Tibial nerve (tissue), 4 donors: ENCODE data around the gene CCZ1B. TPM values are rescaled to one million over a fixed set of nuclear protein-coding genes. Genes with fewer than 3 reads are reported as not detected.
A peak's percentile ranks its signal among the peaks of the same experiment; 100 is the strongest.
"Not testable (repeated sequence)": the region's sequence is repeated elsewhere in the genome, so short reads cannot be mapped to it uniquely, and the experiment has no call there.

Experiments used
- DNase-seq, 2 donors: peaks; one replicate each; pipeline ENCODE4 v3.0.0-alpha.2; 2019; ENCODE audit warnings: low spot score in 2 of 2
- H3K27ac ChIP-seq, 4 donors: fragments of 200-600 bp; sonication (generic) in 3 of 4; one replicate each; pipeline ENCODE4 v1.5.1; 2017 to 2019; ENCODE audit warnings: mild to moderate bottlenecking in 1 of 4
- H3K27me3 ChIP-seq, 2 donors: fragments of 200-600 bp; sonication (generic) in 1 of 2; one replicate each; pipeline versions ENCODE4 v1.5.1 to v1.6.0; 2017 to 2019
- H3K36me3 ChIP-seq, 3 donors: fragments of 200-600 bp; sonication (generic); one replicate each; pipeline ENCODE4 v1.5.1; 2018 to 2019
- H3K4me1 ChIP-seq, 4 donors: fragments of 200-600 bp; sonication (generic) in 3 of 4; one replicate each; pipeline ENCODE4 v1.5.1; 2017 to 2019
- H3K4me3 ChIP-seq, 4 donors: fragments of 200-600 bp; sonication (generic) in 3 of 4; one replicate each; pipeline ENCODE4 v1.5.1; 2017 to 2019; ENCODE audit warnings: mild to moderate bottlenecking in 1 of 4, moderate library complexity in 1 of 4
- H3K9me3 ChIP-seq, 4 donors: fragments of 200-600 bp; sonication (generic) in 3 of 4; one replicate each; pipeline ENCODE4 v1.5.1; 2017 to 2019
- EP300 ChIP-seq, 2 donors: sonication (generic); formaldehyde crosslinking; IDR thresholded peaks; one replicate each; pipeline ENCODE4 v1.6.1; 2017; ENCODE audit warnings: antibody characterized with exemption in 2 of 2, mild to moderate bottlenecking in 1 of 2
- WGBS, 2 donors: methylation state at CpG; one replicate each; pipeline ENCODE4 v1.1.5; 2018; 5-methylcytosine and 5-hydroxymethylcytosine counted together
- total RNA-seq, 4 donors: library from RNA; depleted of rRNA; stranded (reverse); fragments of >200 nt; gene quantifications; one replicate each; pipeline ENCODE4 v1.1.0, GENCODE V29; 2016
- TF ChIP-seq, protein P1 (sequence below), 5 experiments: fragments of 200-600 bp in 3 of 5; fragments of 450-650 bp in 2 of 5; sonication (generic) in 3 of 5; IDR thresholded peaks; one replicate each; pipeline ENCODE4 v1.5.1; 2016 to 2019; ENCODE audit warnings: antibody characterized with exemption in 5 of 5, mild to moderate bottlenecking in 3 of 5, moderate library complexity in 2 of 5

The CCZ1B gene
- 100 to 1,000 TPM in 1 of 4 donors, 10 to 100 TPM in 3; 45.7 to 136 (median 69.7) TPM for total RNA-seq

GRCh38 chr7:6826151-6826550, at the start of gene CCZ1B:
CCZ1B (minus strand) TSS chr7:6826275; CDS start chr7:6826197, 78 bp downstream.
- not testable (repeated sequence) for H3K4me1 ChIP-seq, H3K27me3 ChIP-seq, H3K9me3 ChIP-seq
- peak in 1 of 2 donors; percentile 21 for TF ChIP-seq EP300 (IDR thresholded peaks at IDR 0.05)
- TF ChIP-seq, protein P1, sequence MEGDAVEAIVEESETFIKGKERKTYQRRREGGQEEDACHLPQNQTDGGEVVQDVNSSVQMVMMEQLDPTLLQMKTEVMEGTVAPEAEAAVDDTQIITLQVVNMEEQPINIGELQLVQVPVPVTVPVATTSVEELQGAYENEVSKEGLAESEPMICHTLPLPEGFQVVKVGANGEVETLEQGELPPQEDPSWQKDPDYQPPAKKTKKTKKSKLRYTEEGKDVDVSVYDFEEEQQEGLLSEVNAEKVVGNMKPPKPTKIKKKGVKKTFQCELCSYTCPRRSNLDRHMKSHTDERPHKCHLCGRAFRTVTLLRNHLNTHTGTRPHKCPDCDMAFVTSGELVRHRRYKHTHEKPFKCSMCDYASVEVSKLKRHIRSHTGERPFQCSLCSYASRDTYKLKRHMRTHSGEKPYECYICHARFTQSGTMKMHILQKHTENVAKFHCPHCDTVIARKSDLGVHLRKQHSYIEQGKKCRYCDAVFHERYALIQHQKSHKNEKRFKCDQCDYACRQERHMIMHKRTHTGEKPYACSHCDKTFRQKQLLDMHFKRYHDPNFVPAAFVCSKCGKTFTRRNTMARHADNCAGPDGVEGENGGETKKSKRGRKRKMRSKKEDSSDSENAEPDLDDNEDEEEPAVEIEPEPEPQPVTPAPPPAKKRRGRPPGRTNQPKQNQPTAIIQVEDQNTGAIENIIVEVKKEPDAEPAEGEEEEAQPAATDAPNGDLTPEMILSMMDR (IDR thresholded peaks at IDR 0.05), result peak in 1 of 5 experiments; percentile 9
- DNase-seq, result peak; percentile 34 to 39
- WGBS, 2 donors, result 4 to 9% methylated on average over 15 to 19 of the region's 35 CpGs
- Histone ChIP-seq H3K27ac (peak within 1 kb of the TSS in 3 of 4 donors; percentile 64 to 75 (median 67)), H3K4me3 (peak within 1 kb of the TSS; percentile 41 to 68 (median 62)), H3K36me3 (peaks cover 0 to 15% (median 4%) of the 10 kb centered on the region in 3 donors)

- not testable (repeated sequence) for H3K36me3 ChIP-seq, H3K27ac ChIP-seq, H3K9me3 ChIP-seq, DNase-seq, H3K27me3 ChIP-seq, H3K4me1 ChIP-seq, H3K4me3 ChIP-seq
- 92 to 95% methylated on average over 15 of the region's 15 CpGs for WGBS, 2 donors
Measured at GRCh38 chr7:6875022-6875421, 48.9 kb upstream of the CCZ1B start.

DNA sequence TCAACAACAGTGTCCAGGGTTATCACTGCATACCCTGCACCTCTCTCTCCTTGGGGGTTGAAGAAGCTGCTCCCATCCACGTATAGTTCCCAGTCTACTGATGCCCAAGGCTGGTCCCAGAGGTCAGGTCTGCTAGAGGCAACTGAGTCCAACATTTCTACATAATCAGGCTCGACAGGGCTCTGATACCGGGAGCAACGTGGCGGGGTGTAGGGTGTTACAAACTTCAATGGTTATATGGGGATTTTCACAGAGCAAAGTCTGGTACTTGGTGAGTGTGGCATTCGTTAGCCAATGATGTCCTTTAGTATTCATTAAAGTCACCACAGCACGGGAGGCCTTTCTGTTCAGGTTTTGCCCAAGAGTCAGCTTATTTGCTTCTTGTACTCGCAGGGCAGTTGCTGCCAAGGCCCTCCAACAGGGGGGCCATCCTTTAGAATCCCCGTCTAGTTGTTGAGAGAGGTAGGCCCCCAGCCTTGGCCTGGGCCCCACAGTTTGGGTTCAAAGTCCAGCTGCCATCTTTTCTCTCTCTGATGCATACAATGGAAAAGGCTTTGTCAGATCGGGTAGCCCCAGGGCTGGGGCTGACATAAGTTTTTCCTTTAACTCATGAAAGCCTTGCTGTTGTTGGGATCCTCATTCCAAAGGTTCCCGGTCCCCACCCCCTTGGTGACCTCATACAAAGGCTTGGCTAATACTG, 46.3 kb upstream of the CCZ1B start:
- not testable (repeated sequence) for H3K36me3 ChIP-seq, H3K9me3 ChIP-seq, DNase-seq, H3K27me3 ChIP-seq, H3K4me1 ChIP-seq, H3K4me3 ChIP-seq, H3K27ac ChIP-seq
- WGBS, 2 donors, result 69 to 72% methylated on average over 11 of the region's 11 CpGs

- H3K27me3 ChIP-seq, H3K9me3 ChIP-seq, H3K36me3 ChIP-seq, H3K4me1 ChIP-seq, DNase-seq, H3K4me3 ChIP-seq, H3K27ac ChIP-seq: not testable (repeated sequence)
- WGBS, 2 donors, result 79 to 86% methylated on average over 17 of the region's 17 CpGs
Measured at GRCh38 chr7:6871421-6872144, 45.5 kb upstream of the CCZ1B start.

GRCh38 chr7:6864751-6865150, 38.7 kb upstream of the CCZ1B start:
- H3K9me3 ChIP-seq, H3K27me3 ChIP-seq, DNase-seq, H3K4me3 ChIP-seq, H3K36me3 ChIP-seq, H3K4me1 ChIP-seq, H3K27ac ChIP-seq: not testable (repeated sequence)
- 72 to 76% methylated on average over 10 of the region's 10 CpGs for WGBS, 2 donors

DNA sequence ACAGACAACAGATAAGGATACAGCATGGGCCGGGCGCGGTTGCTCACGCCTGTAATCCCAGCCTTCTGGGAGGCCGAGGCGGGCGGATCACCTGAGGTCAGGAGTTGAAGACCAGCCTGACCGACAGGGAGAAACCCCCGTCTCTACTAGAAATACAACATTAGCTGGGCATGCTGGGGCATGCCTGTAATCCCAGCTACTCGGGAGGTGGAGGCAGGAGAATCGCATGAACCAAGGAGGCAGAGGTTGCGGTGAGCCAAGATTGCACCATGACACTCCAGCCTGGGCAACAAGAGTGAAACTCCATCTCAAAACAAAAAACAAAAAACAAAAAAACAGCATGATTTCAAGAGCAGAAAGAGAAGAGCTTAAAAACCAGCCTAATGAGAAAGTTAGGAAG, 38.1 kb upstream of the CCZ1B start:
- H3K36me3 ChIP-seq, DNase-seq, H3K27ac ChIP-seq, H3K4me3 ChIP-seq, H3K27me3 ChIP-seq, H3K9me3 ChIP-seq, H3K4me1 ChIP-seq: not testable (repeated sequence)
- 79 to 82% methylated on average over 12 of the region's 12 CpGs for WGBS, 2 donors

GRCh38 chr7:6862876-6863275, 36.8 kb upstream of the CCZ1B start:
- H3K27me3 ChIP-seq, H3K27ac ChIP-seq, H3K4me3 ChIP-seq, DNase-seq, H3K9me3 ChIP-seq, H3K4me1 ChIP-seq, H3K36me3 ChIP-seq: not testable (repeated sequence)
- WGBS, 2 donors, result 75 to 83% methylated on average over 13 of the region's 13 CpGs

DNA sequence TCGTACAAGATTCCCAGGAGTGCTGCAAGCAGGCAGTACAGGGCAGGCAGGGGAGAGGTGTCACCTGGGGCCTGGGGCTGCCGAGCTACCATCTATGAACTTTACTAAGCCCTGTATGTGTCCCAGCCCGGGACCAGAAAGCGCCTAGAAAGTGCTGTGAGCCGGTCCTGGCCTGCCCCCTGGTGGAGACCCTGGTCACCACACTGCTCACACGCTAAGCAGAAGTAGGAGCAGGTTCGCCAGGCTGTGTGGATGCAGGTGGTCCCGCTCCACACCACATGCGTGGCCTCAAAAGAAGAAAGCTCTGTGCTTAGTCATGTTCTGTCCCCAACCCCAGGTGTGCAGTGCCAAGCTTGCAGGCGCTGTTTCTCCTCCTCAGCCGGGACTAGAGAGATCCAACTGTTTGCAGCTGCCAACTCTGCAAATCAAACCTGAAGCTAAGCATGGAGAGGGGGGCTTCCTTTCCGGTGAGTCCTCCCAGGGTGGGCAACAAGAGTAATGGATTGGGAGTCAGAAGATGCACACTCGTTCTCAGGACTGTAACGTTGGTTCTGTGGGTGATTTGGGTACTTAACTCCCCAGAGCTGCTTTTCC, 31.7 kb upstream of the CCZ1B start:
- WGBS, 2 donors, result 9 to 22% methylated on average over 12 to 14 of the region's 14 CpGs
- TF ChIP-seq, protein P1 (IDR thresholded peaks at IDR 0.05), result peak; percentile 53 to 74 (median 63)
- H3K4me3 ChIP-seq, H3K27ac ChIP-seq, H3K9me3 ChIP-seq, H3K36me3 ChIP-seq: not testable (repeated sequence)
- H3K4me1 ChIP-seq, result peaks cover 0 to 11% (median 0%) of the 10 kb centered on the region in 4 donors
- H3K27me3 ChIP-seq, result peaks cover 0 to 17% of the 10 kb centered on the region in 2 donors
- DNase-seq, result peak; percentile 38 to 60

DNA sequence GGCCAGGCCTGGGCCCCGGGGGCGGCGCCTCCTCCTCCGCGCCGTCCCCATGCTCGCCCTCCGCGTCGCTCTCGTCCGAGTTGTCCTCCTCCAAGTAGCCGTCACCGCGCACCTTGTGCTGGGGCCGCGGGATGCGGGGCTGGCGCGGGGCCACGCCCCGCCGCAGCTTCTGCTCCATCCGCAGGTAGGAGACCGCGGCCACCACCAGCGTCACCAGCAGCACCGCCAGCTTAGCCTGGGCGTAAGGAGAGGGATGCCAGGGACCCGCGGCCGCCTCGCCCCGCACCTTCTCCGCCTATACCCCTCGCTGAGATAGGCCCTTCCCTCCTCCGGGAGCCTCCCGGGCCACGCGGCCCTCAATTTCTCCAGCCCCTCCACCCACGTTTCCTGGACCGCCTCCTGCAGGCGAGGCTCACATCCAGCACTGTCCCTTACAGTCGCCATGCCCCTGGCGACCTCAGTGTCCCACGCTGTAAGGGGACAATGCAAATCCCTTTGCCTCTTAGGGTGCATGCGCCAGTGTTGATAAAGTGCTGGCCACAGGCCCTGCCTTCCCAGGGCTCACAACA, 29.6 kb upstream of the CCZ1B start:
- WGBS, 2 donors, result 30 to 83% methylated on average over 1 of the region's 47 CpGs
- peaks cover 0 to 11% (median 0%) of the 10 kb centered on the region in 4 donors for H3K4me1 ChIP-seq
- H3K36me3 ChIP-seq, DNase-seq, H3K27ac ChIP-seq, H3K9me3 ChIP-seq: not testable (repeated sequence)
- H3K27me3 ChIP-seq, result peaks cover 0 to 17% of the 10 kb centered on the region in 2 donors
- H3K4me3 ChIP-seq, result peak overlapping the region in 2 of 4 donors; percentile 33 to 48

- Histone ChIP-seq H3K4me1 (peaks cover 0 to 11% (median 0%) of the 10 kb centered on the region in 4 donors), H3K27me3 (peaks cover 0 to 17% of the 10 kb centered on the region in 2 donors), H3K4me3 (peak overlapping the region in 2 of 4 donors; percentile 33 to 48)
- not testable (repeated sequence) for DNase-seq, H3K27ac ChIP-seq, H3K36me3 ChIP-seq, H3K9me3 ChIP-seq
- WGBS, 2 donors, result 0 to 1% methylated on average over 1 to 20 of the region's 71 CpGs
Measured at GRCh38 chr7:6854747-6855562, 28.9 kb upstream of the CCZ1B start.
